ENCODE measurements around the gene ESYT3.

The ESYT3 gene
- 0 reads per million in 4 experiments for total RNA-seq

- DNase-seq: no peak
Measured at GRCh38 chr3:138434276-138434874, at the start of gene ESYT3. Gene ESYT3 (plus strand): TSS chr3:138434616. CDS start chr3:138434799, 183 bp downstream.

- DNase-seq: no peak
Measured at GRCh38 chr3:138384976-138385375, 49.4 kb upstream of the ESYT3 start.

GRCh38 chr3:138389144-138389601 is 45.2 kb upstream of the ESYT3 start:
- no peak for DNase-seq

- DNase-seq: no peak
Measured at GRCh38 chr3:138389841-138390581, 44.4 kb upstream of the ESYT3 start.

GRCh38 chr3:138390582-138390932 is 43.9 kb upstream of the ESYT3 start:
- no peak for DNase-seq

- DNase-seq: no peak
Measured at GRCh38 chr3:138394156-138394555, 40.3 kb upstream of the ESYT3 start.

GRCh38 chr3:138394686-138395085 is 39.7 kb upstream of the ESYT3 start:
- no peak for DNase-seq

- no peak for DNase-seq
Measured at GRCh38 chr3:138395865-138396751, 38.3 kb upstream of the ESYT3 start.

GRCh38 chr3:138396752-138397410 is 37.5 kb upstream of the ESYT3 start:
- DNase-seq: no peak

- no peak for DNase-seq
Measured at GRCh38 chr3:138397983-138398382, 36.4 kb upstream of the ESYT3 start.

GRCh38 chr3:138398791-138399575 is 35.4 kb upstream of the ESYT3 start:
- no peak for DNase-seq

GRCh38 chr3:138399766-138400165 is 34.6 kb upstream of the ESYT3 start:
- no peak for DNase-seq

- DNase-seq: no peak
Measured at GRCh38 chr3:138400651-138401070, 33.8 kb upstream of the ESYT3 start.

- no peak for DNase-seq
Measured at GRCh38 chr3:138401834-138402233, 32.6 kb upstream of the ESYT3 start.

GRCh38 chr3:138404121-138404520 is 30.3 kb upstream of the ESYT3 start:
- no peak for DNase-seq

GRCh38 chr3:138405001-138405400 is 29.4 kb upstream of the ESYT3 start:
- DNase-seq: no peak

GRCh38 chr3:138405486-138405885 is 28.9 kb upstream of the ESYT3 start:
- no peak for DNase-seq

- DNase-seq: no peak
Measured at GRCh38 chr3:138406606-138407005, 27.8 kb upstream of the ESYT3 start.

- DNase-seq: no peak
Measured at GRCh38 chr3:138407236-138407907, 27.0 kb upstream of the ESYT3 start.

GRCh38 chr3:138408751-138409570 is 25.5 kb upstream of the ESYT3 start:
- no peak for DNase-seq

Data from effector CD8-positive, alpha-beta T cell (primary cell).